Liver (tissue), 3 donors: ENCODE measurements around the gene PRELID1.

Source experiments
- ATF3 ChIP-seq: IDR thresholded peaks from 2 replicates; pipeline ENCODE4 v1.6.1; 2016; ENCODE audit warnings: antibody characterized with exemption
- CTCF ChIP-seq: fragments of 150-350 bp; IDR thresholded peaks from 2 replicates; pipeline ENCODE4 v1.5.1; 2017; ENCODE audit warnings: improper control_type of control experiment, low read depth, low read length; ENCODE audit not compliant: missing input control
- FOXA1 ChIP-seq: IDR thresholded peaks from 2 replicates; pipeline ENCODE4 v1.6.1; 2016; ENCODE audit warnings: antibody characterized with exemption
- GABPA ChIP-seq, 2 donors: IDR thresholded peaks in 1 of 2; conservative IDR thresholded peaks in 1 of 2; 2 replicates each; pipeline ENCODE4 v1.6.1; 2016; ENCODE audit warnings: antibody characterized with exemption in 2 of 2, mild to moderate bottlenecking in 1 of 2, moderate library complexity in 1 of 2
- MAX ChIP-seq: IDR thresholded peaks from 2 replicates; pipeline ENCODE4 v1.6.1; 2016; ENCODE audit warnings: antibody characterized with exemption
- TAF1 ChIP-seq: conservative IDR thresholded peaks from 2 replicates; pipeline ENCODE4 v1.6.1; 2016; ENCODE audit warnings: antibody characterized with exemption, mild to moderate bottlenecking
- YY1 ChIP-seq: IDR thresholded peaks from 2 replicates; pipeline ENCODE4 v1.6.1; 2016; ENCODE audit warnings: antibody characterized with exemption, mild to moderate bottlenecking
- ZBTB33 ChIP-seq: IDR thresholded peaks from 2 replicates; pipeline ENCODE4 v1.6.1; 2016; ENCODE audit warnings: antibody characterized with exemption
- donor health status: healthy.
- donor health status: healthy.

GRCh38 chr5:177316005-177316404 is 12.4 kb downstream of the PRELID1 start:
- no peak for TF ChIP-seq MAX
- TF ChIP-seq CTCF: no peak
- no peak for TF ChIP-seq YY1
- no peak for TF ChIP-seq FOXA1
- no peak for TF ChIP-seq TAF1
- TF ChIP-seq GABPA (IDR thresholded peaks at IDR 0.05 in 1 of 2, conservative IDR thresholded peaks at IDR 0.05 in 1 of 2): no peak
- no peak for TF ChIP-seq ATF3
- no peak for TF ChIP-seq ZBTB33
